Calu3 (cell line): ENCODE measurements around the gene RACGAP1. TPM values are rescaled to one million over a fixed set of nuclear protein-coding genes. Genes with fewer than 3 reads are reported as not detected.

ENCODE experiments used
- Bru-seq: library from RNA; stranded (reverse); fragments of 400-500 nt; gene quantifications from one replicate; lab custom pipeline; 2021; lab: Mats Ljungman, UMichigan
- BruChase-seq, 2 experiments: library from RNA; stranded (reverse); fragments of 400-500 nt; gene quantifications; one replicate each; lab custom pipeline; 2021; lab: Mats Ljungman, UMichigan
- BruUV-seq: library from RNA; stranded (reverse); fragments of 400-500 nt; replicated peaks from 2 replicates; lab custom pipeline; 2021; lab: Mats Ljungman, UMichigan
- CTCF ChIA-PET: fragments of 300-600 bp; sonication (Branson Sonifier 250); formaldehyde crosslinking; loops from one replicate; lab custom pipeline; 2022; ENCODE audit warnings: antibody characterized with exemption; lab: Charles Lee
- DNase-seq: peaks from one replicate; pipeline ENCODE4 v3.0.0; 2022
- H3K27ac Mint-ChIP-seq: one replicate; pipeline ENCODE4 v1.8.0; 2022; ENCODE audit warnings: mixed read lengths; ENCODE audit not compliant: unreplicated experiment
- H3K27me3 Mint-ChIP-seq: one replicate; pipeline ENCODE4 v1.8.0; 2022; ENCODE audit warnings: mixed read lengths; ENCODE audit not compliant: unreplicated experiment
- H3K36me3 Mint-ChIP-seq: one replicate; pipeline ENCODE4 v1.8.0; 2022; ENCODE audit warnings: mild to moderate bottlenecking, moderate library complexity, mixed read lengths; ENCODE audit not compliant: insufficient read depth, unreplicated experiment
- H3K4me1 Mint-ChIP-seq: one replicate; pipeline ENCODE4 v1.8.0; 2022; ENCODE audit warnings: mild to moderate bottlenecking, low read depth, mixed read lengths; ENCODE audit not compliant: unreplicated experiment
- H3K4me3 Mint-ChIP-seq: one replicate; pipeline ENCODE4 v1.8.0; 2022; ENCODE audit warnings: mild to moderate bottlenecking, low read depth, moderate library complexity, mixed read lengths; ENCODE audit not compliant: unreplicated experiment
- H3K9me3 Mint-ChIP-seq: one replicate; pipeline ENCODE4 v1.8.0; 2022; ENCODE audit warnings: low read depth, mixed read lengths; ENCODE audit not compliant: unreplicated experiment
- CTCF ChIP-seq: fragments of 200-600 bp; IDR thresholded peaks from one replicate; pipeline ENCODE4 v1.8.0; 2022; ENCODE audit warnings: antibody characterized with exemption; ENCODE audit not compliant: unreplicated experiment
- intact Hi-C: fragments of 100-400 bp; cut with micrococcal nuclease; formaldehyde crosslinking; loops from one replicate; pipeline ENCODE4 v1.10.0; 2022; ENCODE audit not compliant: unreplicated experiment
- long read RNA-seq: library from polyadenylated mRNA; stranded (forward); transcript quantifications from one replicate; pipeline ENCODE4 v2.0.0, GENCODE V29; 2022
- total RNA-seq: library from RNA; stranded (reverse); gene quantifications from 2 replicates; pipeline ENCODE4 v1.2.3, GENCODE V29; 2022

Gene RACGAP1, protein sequence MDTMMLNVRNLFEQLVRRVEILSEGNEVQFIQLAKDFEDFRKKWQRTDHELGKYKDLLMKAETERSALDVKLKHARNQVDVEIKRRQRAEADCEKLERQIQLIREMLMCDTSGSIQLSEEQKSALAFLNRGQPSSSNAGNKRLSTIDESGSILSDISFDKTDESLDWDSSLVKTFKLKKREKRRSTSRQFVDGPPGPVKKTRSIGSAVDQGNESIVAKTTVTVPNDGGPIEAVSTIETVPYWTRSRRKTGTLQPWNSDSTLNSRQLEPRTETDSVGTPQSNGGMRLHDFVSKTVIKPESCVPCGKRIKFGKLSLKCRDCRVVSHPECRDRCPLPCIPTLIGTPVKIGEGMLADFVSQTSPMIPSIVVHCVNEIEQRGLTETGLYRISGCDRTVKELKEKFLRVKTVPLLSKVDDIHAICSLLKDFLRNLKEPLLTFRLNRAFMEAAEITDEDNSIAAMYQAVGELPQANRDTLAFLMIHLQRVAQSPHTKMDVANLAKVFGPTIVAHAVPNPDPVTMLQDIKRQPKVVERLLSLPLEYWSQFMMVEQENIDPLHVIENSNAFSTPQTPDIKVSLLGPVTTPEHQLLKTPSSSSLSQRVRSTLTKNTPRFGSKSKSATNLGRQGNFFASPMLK
- total RNA-seq (59.4 and 62.0 TPM in 2 replicates), Bru-seq, nascent RNA (percentile 76 among the genes with signal in this experiment), BruChase-seq, experiment 1, labeled RNA remaining after a 6-hour chase (percentile 80 among the genes with signal in this experiment), BruChase-seq, experiment 2, labeled RNA remaining after a 2-hour chase (percentile 80 among the genes with signal in this experiment)
- long read RNA-seq, partial matches to known transcripts: 0 of 6 reads
- long read RNA-seq, other reads (novel, unspliced or antisense): 4 of 6 reads

- peak within 1 kb of the TSS; percentile 93 for H3K4me3 Mint-ChIP-seq
- H3K9me3 Mint-ChIP-seq: no peaks in the 10 kb centered on the region
- TF ChIP-seq CTCF: no peak
- CTCF ChIA-PET: interaction anchor here (0.6 to 1.1 kb wide), 4 partner anchors 8 to 80 kb away, joined by 3 to 4 read pairs (median 3); no protein-coding TSS in a partner anchor
- peaks cover 10% of the 10 kb centered on the region for H3K4me1 Mint-ChIP-seq
- peak within 1 kb of the TSS; percentile 78 for H3K27ac Mint-ChIP-seq
- intact Hi-C loops: no loop called here
- H3K36me3 Mint-ChIP-seq: peaks cover 17% of the 10 kb centered on the region
- DNase-seq: peak; percentile 90
- H3K27me3 Mint-ChIP-seq: no peaks in the 10 kb centered on the region
- BruUV-seq: no TSS peak
Measured at GRCh38 chr12:50025187-50026059, at the start of gene RACGAP1. Gene RACGAP1 (minus strand): TSS chr12:50025494. CDS start chr12:50016715, 8,779 bp downstream.

GRCh38 chr12:50073712-50074111 lies 48.4 kb upstream of the RACGAP1 start:
- peaks cover 17% of the 10 kb centered on the region for H3K4me1 Mint-ChIP-seq
- no peaks in the 10 kb centered on the region for H3K9me3 Mint-ChIP-seq
- DNase-seq: no peak
- no peaks in the 10 kb centered on the region for H3K27me3 Mint-ChIP-seq
- no peak overlapping the region for H3K27ac Mint-ChIP-seq
- intact Hi-C loops: loop anchor here (5.0 to 10.0 kb wide), 2 partner anchors 206 to 241 kb away; no protein-coding TSS in a partner anchor
- no peak overlapping the region for H3K4me3 Mint-ChIP-seq
- peaks cover 10% of the 10 kb centered on the region for H3K36me3 Mint-ChIP-seq
- CTCF ChIA-PET: no interaction called here
- TF ChIP-seq CTCF: no peak
- no TSS peak for BruUV-seq

- no peaks in the 10 kb centered on the region for H3K27me3 Mint-ChIP-seq
- H3K27ac Mint-ChIP-seq: no peak overlapping the region
- intact Hi-C loops: loop anchor here (5.0 to 10.0 kb wide), 2 partner anchors 206 to 242 kb away; no protein-coding TSS in a partner anchor
- no peak for DNase-seq
- no TSS peak for BruUV-seq
- no peak overlapping the region for H3K4me3 Mint-ChIP-seq
- peaks cover 17% of the 10 kb centered on the region for H3K4me1 Mint-ChIP-seq
- CTCF ChIA-PET: no interaction called here
- H3K9me3 Mint-ChIP-seq: no peaks in the 10 kb centered on the region
- H3K36me3 Mint-ChIP-seq: peaks cover 10% of the 10 kb centered on the region
- no peak for TF ChIP-seq CTCF
Measured at GRCh38 chr12:50073206-50073605, 47.9 kb upstream of the RACGAP1 start.
